OCI-LY1 (cell line): Measurements from ENCODE around the gene FRK.

Experiments used
- CTCF ChIP-seq: fragments of 200-600 bp; sonication (generic), shearing (Covaris generic); IDR thresholded peaks from 2 replicates; pipeline ENCODE4 v1.5.1; 2017; ENCODE audit warnings: mild to moderate bottlenecking, antibody characterized with exemption, low read length, moderate library complexity, mixed read lengths
- EZH2 ChIP-seq: fragments of 200-600 bp; sonication (generic), shearing (Covaris generic); IDR thresholded peaks from 2 replicates; pipeline ENCODE4 v1.8.0; 2017; ENCODE audit warnings: borderline replicate concordance, mixed run types, mild to moderate bottlenecking, antibody characterized with exemption, low read length, moderate library complexity, mixed read lengths

- TF ChIP-seq CTCF (no peak), EZH2 (no peak)
These were observed 44.7 kb downstream of the FRK start for GRCh38 chr6:116015983-116016382.
